ENCODE measurements around the gene COL4A2. TPM values are rescaled to one million over a fixed set of nuclear protein-coding genes. Genes with fewer than 3 reads are reported as not detected.

The COL4A2 gene
- total RNA-seq, 1 experiment from 2014 or later: 6.1 TPM

GRCh38 chr13:110562036-110562597 lies 255.0 kb downstream of the COL4A2 start:
- in situ Hi-C loops (cut with HindIII; ENCODE audit: low sequenced_read_pairs): no loop called here
- DNase-seq (ENCODE audit: low spot score): no peak

Other genes with a start within 250 kb of the COL4A2 start
- gene COL4A1, start 127 bp upstream of the COL4A2 start, total RNA-seq (2014; rRNA removed; shearing (Covaris generic)): 0.18 and 0.98 TPM in 2 replicates